Measurements from ENCODE around the gene TMEM9. TPM values are rescaled to one million over a fixed set of nuclear protein-coding genes. Genes with fewer than 3 reads are reported as not detected.

The TMEM9 gene
- total RNA-seq, 1 donor, result 52.2 TPM

DNA sequence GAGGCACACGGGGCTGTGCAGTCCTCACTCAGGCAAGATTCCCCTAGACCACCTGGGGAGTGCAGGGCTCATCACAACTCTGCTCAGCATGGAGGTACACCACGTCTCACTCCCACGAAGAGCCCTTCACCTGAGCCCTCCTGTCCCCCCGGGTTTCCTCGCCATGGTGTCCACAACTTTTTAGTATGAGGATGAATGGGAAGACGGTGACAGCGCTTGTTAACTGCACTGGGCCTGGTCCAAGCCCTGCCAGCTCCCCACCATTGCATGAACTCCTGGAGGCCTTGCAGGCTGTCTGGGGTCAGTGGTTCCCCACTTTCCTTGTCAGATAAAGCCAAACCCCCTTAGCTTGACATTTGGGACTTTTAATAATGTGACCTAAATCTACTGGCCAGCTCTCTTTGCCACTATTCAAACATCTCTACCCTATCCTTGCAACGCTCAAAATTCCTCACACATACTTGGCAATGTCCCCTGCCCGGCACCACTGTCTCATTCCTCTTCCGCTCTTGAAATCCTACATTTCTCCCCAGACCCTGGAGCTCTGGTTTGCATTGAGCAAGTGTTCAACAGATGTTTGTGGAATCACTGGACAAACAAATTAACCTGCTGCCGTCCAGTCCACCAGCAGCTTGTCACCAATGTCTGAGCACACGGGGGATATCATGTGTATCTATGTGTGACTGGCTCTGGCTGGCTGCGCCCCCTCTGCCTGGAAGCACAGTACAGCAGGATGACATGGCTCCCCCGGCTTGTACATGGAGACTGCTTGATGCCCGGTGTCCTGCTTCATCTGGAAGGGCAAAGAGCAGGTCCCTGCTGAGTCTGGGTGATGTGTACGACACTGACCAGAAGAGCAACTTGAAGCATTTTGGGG lies 11.2 kb downstream of the TMEM9 start:
- TF ChIP-seq, protein P1, sequence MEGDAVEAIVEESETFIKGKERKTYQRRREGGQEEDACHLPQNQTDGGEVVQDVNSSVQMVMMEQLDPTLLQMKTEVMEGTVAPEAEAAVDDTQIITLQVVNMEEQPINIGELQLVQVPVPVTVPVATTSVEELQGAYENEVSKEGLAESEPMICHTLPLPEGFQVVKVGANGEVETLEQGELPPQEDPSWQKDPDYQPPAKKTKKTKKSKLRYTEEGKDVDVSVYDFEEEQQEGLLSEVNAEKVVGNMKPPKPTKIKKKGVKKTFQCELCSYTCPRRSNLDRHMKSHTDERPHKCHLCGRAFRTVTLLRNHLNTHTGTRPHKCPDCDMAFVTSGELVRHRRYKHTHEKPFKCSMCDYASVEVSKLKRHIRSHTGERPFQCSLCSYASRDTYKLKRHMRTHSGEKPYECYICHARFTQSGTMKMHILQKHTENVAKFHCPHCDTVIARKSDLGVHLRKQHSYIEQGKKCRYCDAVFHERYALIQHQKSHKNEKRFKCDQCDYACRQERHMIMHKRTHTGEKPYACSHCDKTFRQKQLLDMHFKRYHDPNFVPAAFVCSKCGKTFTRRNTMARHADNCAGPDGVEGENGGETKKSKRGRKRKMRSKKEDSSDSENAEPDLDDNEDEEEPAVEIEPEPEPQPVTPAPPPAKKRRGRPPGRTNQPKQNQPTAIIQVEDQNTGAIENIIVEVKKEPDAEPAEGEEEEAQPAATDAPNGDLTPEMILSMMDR (IDR thresholded peaks at IDR 0.05; ENCODE audit: insufficient read depth, low read depth, low read length), result no peak
- H3K4me3 ChIP-seq (ENCODE audit: low read depth, low read length), result no peak overlapping the region
- DNase-seq (ENCODE audit: low read depth), result no peak

DNA sequence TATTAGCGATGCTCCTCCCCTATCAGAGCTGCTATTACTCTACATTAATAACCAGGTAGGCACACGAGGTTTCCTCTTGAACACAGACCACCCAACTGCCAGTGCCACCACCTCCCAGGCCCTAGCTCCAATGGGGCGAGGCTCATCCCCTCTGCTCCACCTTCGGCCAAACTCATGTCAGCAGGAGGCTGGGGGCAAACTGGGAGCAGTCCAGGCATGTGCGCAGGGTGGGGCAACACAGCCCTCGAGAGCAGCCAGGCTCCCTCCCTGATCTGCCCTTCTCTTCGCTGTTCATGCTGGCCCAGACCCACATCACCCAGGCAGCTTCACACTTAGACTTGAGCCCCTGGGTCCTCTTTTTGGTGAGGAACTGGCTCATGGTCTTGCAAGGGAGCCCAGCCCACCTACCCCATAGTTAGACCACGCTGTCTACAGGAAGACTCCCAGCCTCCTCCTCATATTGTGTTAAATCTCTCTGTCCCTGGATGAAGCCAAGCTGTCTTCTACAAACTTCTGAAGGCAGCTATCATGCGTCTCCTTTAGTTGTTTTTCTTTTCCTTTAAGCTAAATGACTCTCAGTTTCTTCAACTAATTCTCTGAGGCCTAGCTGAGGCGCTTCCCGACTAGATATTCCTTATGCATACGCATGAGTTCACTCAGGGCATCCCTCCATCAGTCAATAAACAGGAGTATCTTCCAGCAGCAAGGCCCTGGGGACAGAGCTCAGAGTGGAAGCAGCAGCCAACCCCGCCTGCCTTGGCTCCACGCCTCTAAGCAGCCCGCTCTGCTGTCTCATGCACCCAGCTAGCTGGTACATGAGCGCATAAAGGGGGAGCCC lies 12.0 kb downstream of the TMEM9 start:
- TF ChIP-seq, protein P1 (IDR thresholded peaks at IDR 0.05; ENCODE audit: insufficient read depth, low read depth, low read length), result no peak
- no peak overlapping the region for H3K4me3 ChIP-seq (ENCODE audit: low read depth, low read length)
- DNase-seq (ENCODE audit: low read depth), result no peak

DNA sequence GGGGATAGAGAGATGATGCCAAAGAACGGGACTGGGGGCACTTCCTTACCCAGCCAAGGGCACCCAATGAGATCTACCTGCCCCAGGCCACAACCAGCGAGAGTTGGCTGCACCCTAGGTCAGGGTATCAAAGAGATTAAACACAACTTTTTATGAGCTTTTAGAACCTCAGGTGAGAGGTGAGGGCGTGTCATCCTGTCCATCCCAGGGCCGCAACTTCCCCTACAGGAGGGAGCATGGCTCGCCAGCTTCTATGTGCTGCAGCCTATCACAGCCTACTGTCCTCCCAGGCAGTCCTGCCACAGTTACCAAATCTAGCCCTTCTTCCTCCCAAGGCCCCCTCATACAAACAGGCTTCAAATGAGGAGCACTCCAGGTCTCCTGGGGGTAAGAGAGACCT lies 12.9 kb downstream of the TMEM9 start:
- TF ChIP-seq, protein P1 (IDR thresholded peaks at IDR 0.05; ENCODE audit: insufficient read depth, low read depth, low read length), result no peak
- DNase-seq (ENCODE audit: low read depth), result no peak
- H3K4me3 ChIP-seq (ENCODE audit: low read depth, low read length), result no peak overlapping the region

DNA sequence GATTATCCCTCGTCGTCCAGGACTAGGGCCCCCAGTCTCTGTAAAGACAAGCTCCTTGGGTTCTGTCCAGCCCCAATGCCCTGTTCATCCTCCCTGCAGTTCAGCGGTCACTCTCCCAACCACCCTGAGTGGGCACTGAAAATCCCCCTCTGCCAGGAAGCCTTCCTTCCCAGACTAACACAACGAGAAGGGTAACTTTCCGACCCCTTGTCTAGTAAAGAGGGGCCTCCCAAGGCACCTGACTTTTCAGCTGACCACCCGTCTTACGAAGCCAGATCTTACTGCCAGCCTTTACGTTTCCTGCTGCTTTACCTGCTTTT lies 13.4 kb downstream of the TMEM9 start:
- TF ChIP-seq, protein P1 (IDR thresholded peaks at IDR 0.05; ENCODE audit: insufficient read depth, low read depth, low read length), result no peak
- DNase-seq (ENCODE audit: low read depth), result no peak

DNA sequence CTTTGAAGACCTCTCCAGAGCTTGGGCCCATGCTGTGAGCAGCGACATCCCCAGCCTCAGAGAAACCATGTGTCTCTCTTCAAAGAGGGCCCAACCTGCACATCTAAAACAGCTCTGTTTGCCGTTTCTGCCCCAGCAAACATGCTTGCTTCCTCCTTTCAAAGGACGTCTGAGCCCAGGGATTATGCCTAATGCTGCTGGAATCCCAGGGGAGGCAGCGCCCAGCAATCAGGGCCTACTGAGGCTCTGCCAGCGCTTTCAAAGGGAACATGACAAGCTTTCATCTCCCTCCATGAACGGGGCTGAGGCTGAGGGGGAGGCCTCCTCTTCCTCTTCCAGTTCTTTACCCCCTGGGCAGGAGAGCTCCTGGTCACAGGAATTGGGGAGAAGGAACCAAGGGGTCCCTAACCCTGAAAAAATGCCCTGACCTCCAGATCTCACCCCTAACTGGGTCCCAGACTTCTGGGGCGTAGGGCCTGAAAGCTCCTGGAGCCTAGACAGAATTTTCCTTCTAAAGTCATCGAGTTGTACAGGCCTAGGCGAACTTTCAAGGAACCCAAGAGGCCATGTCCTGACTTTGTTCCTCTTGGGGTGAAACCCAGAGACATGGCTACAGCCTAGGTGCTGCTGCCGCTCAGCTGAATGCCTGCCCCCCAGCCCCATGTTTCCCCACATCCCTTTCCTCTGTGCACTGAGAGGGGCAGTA lies 13.9 kb downstream of the TMEM9 start:
- TF ChIP-seq, protein P1 (IDR thresholded peaks at IDR 0.05; ENCODE audit: insufficient read depth, low read depth, low read length), result no peak
- DNase-seq (ENCODE audit: low read depth), result no peak
- no peak overlapping the region for H3K4me3 ChIP-seq (ENCODE audit: low read depth, low read length)

More for the DNA sequence above, 13.4 kb downstream of the TMEM9 start:
- H3K4me3 ChIP-seq (ENCODE audit: low read depth, low read length), result no peak overlapping the region

DNA sequence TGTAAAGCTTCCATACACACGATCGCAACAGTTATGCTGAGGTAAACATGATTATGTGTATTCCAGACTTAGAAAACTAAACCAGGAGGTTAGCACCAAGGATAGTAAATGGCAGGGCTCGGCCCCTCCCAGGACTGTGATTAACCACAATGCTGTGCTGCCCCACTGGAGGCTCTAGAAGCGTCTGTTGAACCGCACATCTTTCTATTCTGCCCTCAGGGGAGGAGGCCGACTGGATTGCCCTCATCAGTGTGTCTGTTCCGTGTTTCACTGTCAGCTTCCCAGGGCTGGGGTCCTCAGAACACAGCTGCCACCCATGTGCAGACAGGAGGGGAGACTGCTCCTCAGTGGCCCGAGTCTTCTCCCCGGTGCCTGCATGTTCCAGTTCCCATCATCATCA lies 14.5 kb downstream of the TMEM9 start:
- TF ChIP-seq, protein P1 (IDR thresholded peaks at IDR 0.05; ENCODE audit: insufficient read depth, low read depth, low read length), result no peak
- DNase-seq (ENCODE audit: low read depth), result no peak
- no peak overlapping the region for H3K4me3 ChIP-seq (ENCODE audit: low read depth, low read length)
